HCT116 (cell line): ENCODE results near the gene CHKA. TPM values are rescaled to one million over a fixed set of nuclear protein-coding genes. Genes with fewer than 3 reads are reported as not detected.

Experiments used
- ATAC-seq: fragments of 200-7000 bp; cut with Tn5 transposase; 2 replicates; pipeline ENCODE4 v1.9.1; 2020; ENCODE audit warnings: mild to moderate bottlenecking, moderate library complexity
- BruUV-seq: library from RNA; stranded (reverse); fragments of 400-500 nt; replicated peaks from 2 replicates; lab custom pipeline; 2021; lab: Mats Ljungman, UMichigan
- CTCF ChIA-PET: fragments of 300-600 bp; sonication (Branson Sonifier 250); formaldehyde crosslinking; loops from one replicate; lab custom pipeline; 2021; ENCODE audit warnings: antibody characterized with exemption; lab: Charles Lee
- POLR2A ChIA-PET: fragments of 300-600, 350-600 bp; sonication (Branson Sonifier 250); formaldehyde crosslinking; loops from one replicate; lab custom pipeline; 2021; ENCODE audit warnings: antibody characterized with exemption; lab: Charles Lee
- RAD21 ChIA-PET, 2 experiments: fragments of 300-600 bp; sonication (Branson Sonifier 250); formaldehyde crosslinking; loops; one replicate each; lab custom pipeline; 2023; ENCODE audit warnings: low total read pairs in 2 of 2; ENCODE audit not compliant: uncharacterized antibody in 2 of 2, unreplicated experiment in 2 of 2, low non-redundant PET in 1 of 2; lab: Charles Lee
- DNase-seq: peaks from one replicate; pipeline ENCODE4 v3.0.0-alpha.2; 2010; ENCODE audit warnings: low read depth, low spot score
- H2AFZ ChIP-seq: fragments of 200-600 bp; shearing (Covaris generic), sonication (generic); 2 replicates; pipeline ENCODE4 v1.6.1; 2017; ENCODE audit warnings: low read depth, mixed run types, mixed read lengths, antibody characterized with exemption, low read length; ENCODE audit not compliant: poor library complexity, severe bottlenecking
- H3K27ac ChIP-seq: 2 replicates; pipeline ENCODE4 v1.5.1; 2012; ENCODE audit warnings: low read depth, low read length
- H3K27me3 ChIP-seq: fragments of 200-600 bp; sonication (generic); 2 replicates; pipeline ENCODE4 v1.6.1; 2016; ENCODE audit warnings: mixed run types, low read length, mixed read lengths; ENCODE audit not compliant: insufficient read depth
- H3K36me3 ChIP-seq, 2 experiments: fragments of 200-500 bp in 1 of 2; fragments of 200-600 bp in 1 of 2; sonication (Bioruptor generic) in 1 of 2; sonication (generic) in 1 of 2; 2 replicates each; pipeline versions ENCODE4 v1.5.1 to v1.6.1; 2014 to 2016; ENCODE audit warnings: low read length in 2 of 2, inconsistent platforms in 1 of 2, mixed read lengths in 1 of 2, mixed run types in 1 of 2; ENCODE audit not compliant: insufficient read depth in 2 of 2, control insufficient read depth in 1 of 2
- H3K4me1 ChIP-seq, 2 experiments: fragments of 200-600 bp in 1 of 2; sonication (generic) in 1 of 2; 2 replicates each; pipeline versions ENCODE4 v1.5.1 to v1.6.1; 2012 to 2017; ENCODE audit warnings: low read length in 2 of 2, inconsistent platforms in 1 of 2, mild to moderate bottlenecking in 1 of 2, mixed read lengths in 1 of 2, mixed run types in 1 of 2, moderate library complexity in 1 of 2; ENCODE audit not compliant: insufficient read depth in 2 of 2, control insufficient read depth in 1 of 2
- H3K4me2 ChIP-seq: fragments of 200-600 bp; sonication (generic); 2 replicates; pipeline ENCODE4 v1.6.1; 2017; ENCODE audit warnings: mixed run types, low read length, mixed read lengths
- H3K4me3 ChIP-seq, 2 experiments: fragments of 200-600 bp in 1 of 2; sonication (generic) in 1 of 2; replicated peaks in 1 of 2; 2 replicates each; pipeline ENCODE4 v1.5.1; 2011 to 2016; ENCODE audit warnings: low read length in 2 of 2, control low read depth in 1 of 2, low read depth in 1 of 2, mild to moderate bottlenecking in 1 of 2, mixed read lengths in 1 of 2, mixed run types in 1 of 2
- H3K79me2 ChIP-seq: fragments of 200-600 bp; sonication (generic); 2 replicates; pipeline ENCODE4 v1.6.1; 2017; ENCODE audit warnings: mild to moderate bottlenecking, mixed run types, low read length, moderate library complexity, mixed read lengths; ENCODE audit not compliant: insufficient read depth
- H3K9ac ChIP-seq: fragments of 200-600 bp; sonication (generic); 2 replicates; pipeline ENCODE4 v1.6.1; 2016; ENCODE audit warnings: low read length, mixed read lengths
- H3K9me2 ChIP-seq: fragments of 200-600 bp; sonication (generic), shearing (Covaris generic); 2 replicates; pipeline ENCODE4 v1.6.1; 2017; ENCODE audit warnings: mixed run types, mild to moderate bottlenecking, moderate library complexity; ENCODE audit not compliant: insufficient read depth
- H3K9me3 ChIP-seq, 2 experiments: fragments of 200-500 bp in 1 of 2; fragments of 200-600 bp in 1 of 2; sonication (Bioruptor generic) in 1 of 2; sonication (generic) in 1 of 2; 2 replicates each; pipeline ENCODE4 v1.6.1; 2014 to 2017; ENCODE audit warnings: low read length in 2 of 2, mixed read lengths in 2 of 2, inconsistent platforms in 1 of 2, low read depth in 1 of 2, mild to moderate bottlenecking in 1 of 2, mixed run types in 1 of 2, moderate library complexity in 1 of 2; ENCODE audit not compliant: control insufficient read depth in 1 of 2, insufficient read depth in 1 of 2
- H4K20me1 ChIP-seq: fragments of 200-600 bp; sonication (generic), shearing (Covaris generic); 2 replicates; pipeline ENCODE4 v1.6.1; 2017; ENCODE audit warnings: mixed run types, mild to moderate bottlenecking, moderate library complexity; ENCODE audit not compliant: insufficient read depth
- CEBPB ChIP-seq: IDR thresholded peaks from 2 replicates; pipeline ENCODE4 v1.6.1; 2012; ENCODE audit warnings: low read depth
- CTCF ChIP-seq, 3 experiments: fragments of 200-600 bp in 1 of 3; sonication (generic) in 1 of 3; IDR thresholded peaks in 2 of 3; conservative IDR thresholded peaks in 1 of 3; 2 replicates each; pipeline ENCODE4 v1.5.1; 2012 to 2017; ENCODE audit warnings: low read depth in 2 of 3, low read length in 2 of 3, antibody characterized with exemption in 1 of 3, borderline replicate concordance in 1 of 3, control low read depth in 1 of 3, mild to moderate bottlenecking in 1 of 3, mixed read lengths in 1 of 3, mixed run types in 1 of 3, moderate library complexity in 1 of 3; ENCODE audit not compliant: insufficient read depth in 1 of 3
- EGR1 ChIP-seq: IDR thresholded peaks from 2 replicates; pipeline ENCODE4 v1.6.1; 2012; ENCODE audit warnings: low read depth
- ELF1 ChIP-seq: IDR thresholded peaks from 2 replicates; pipeline ENCODE4 v1.6.1; 2012; ENCODE audit warnings: low read depth, borderline replicate concordance
- EZH2 ChIP-seq: fragments of 200-600 bp; sonication (generic); IDR thresholded peaks from 2 replicates; pipeline ENCODE4 v1.6.1; 2017; ENCODE audit warnings: antibody characterized with exemption, mixed run types
- EZH2phosphoT487 ChIP-seq: fragments of 200-600 bp; IDR thresholded peaks from 2 replicates; pipeline ENCODE4 v1.6.1; 2018; ENCODE audit warnings: antibody characterized with exemption, borderline replicate concordance
- FOSL1 ChIP-seq: IDR thresholded peaks from 2 replicates; pipeline ENCODE4 v1.6.1; 2012; ENCODE audit warnings: low read depth
- JUND ChIP-seq: IDR thresholded peaks from 2 replicates; pipeline ENCODE4 v1.6.1; 2012
- POLR2A ChIP-seq: IDR thresholded peaks from 2 replicates; pipeline ENCODE4 v1.7.0; 2011; ENCODE audit warnings: borderline replicate concordance; ENCODE audit not compliant: insufficient read depth, insufficient read length; ENCODE audit errors: extremely low read depth
- POLR2AphosphoS5 ChIP-seq: IDR thresholded peaks from 2 replicates; pipeline ENCODE4 v1.6.1; 2011; ENCODE audit warnings: mild to moderate bottlenecking, low read depth, low read length, moderate library complexity
- RAD21 ChIP-seq: IDR thresholded peaks from 2 replicates; pipeline ENCODE4 v1.6.1; 2012; ENCODE audit warnings: low read depth, mild to moderate bottlenecking
- REST ChIP-seq: IDR thresholded peaks from 2 replicates; pipeline ENCODE4 v1.6.1; 2012; ENCODE audit warnings: low read depth
- SP1 ChIP-seq: IDR thresholded peaks from 2 replicates; pipeline ENCODE4 v1.6.1; 2012; ENCODE audit warnings: low read depth
- SRF ChIP-seq: IDR thresholded peaks from 2 replicates; pipeline ENCODE4 v1.6.1; 2012; ENCODE audit warnings: low read depth
- ZFX ChIP-seq: fragments of 450-650 bp; IDR thresholded peaks from 2 replicates; pipeline ENCODE4 v1.6.1; 2017
- intact Hi-C: fragments of 100-400 bp; cut with micrococcal nuclease; formaldehyde crosslinking; loops from 2 replicates; pipeline ENCODE4 v1.10.0; 2022
- total RNA-seq: library from RNA; stranded (reverse); gene quantifications from one replicate; pipeline ENCODE4 v1.2.1, GENCODE V29; 2021; ENCODE audit not compliant: unreplicated experiment
- TF ChIP-seq, protein P1 (sequence below): IDR thresholded peaks from 2 replicates; pipeline ENCODE4 v1.6.1; 2011; ENCODE audit warnings: mild to moderate bottlenecking, low read length, moderate library complexity; ENCODE audit not compliant: insufficient replicate concordance; ENCODE audit errors: extremely low read depth
- TF ChIP-seq, protein P2 (sequence below): IDR thresholded peaks from 2 replicates; pipeline ENCODE4 v1.6.1; 2012
- TF ChIP-seq, protein P3 (sequence below): IDR thresholded peaks from 2 replicates; pipeline ENCODE4 v1.6.1; 2012

Gene CHKA
- total RNA-seq, 1 experiment from 2014 or later = 33.1 TPM

- no peak for DNase-seq
These were observed 38.5 kb upstream of the CHKA start for GRCh38 chr11:68159665-68160064.

More at GRCh38 chr11:68159665-68160064, 38.5 kb upstream of the CHKA start:
- no peaks in the 10 kb centered on the region for H3K9me2 ChIP-seq
- POLR2A ChIA-PET = no interaction called here
- RAD21 ChIA-PET = no interaction called here
- H3K4me1 ChIP-seq = peaks cover 0 to 5% of the 10 kb centered on the region in 2 experiments; a peak in 1 of 4 replicates
- CTCF ChIA-PET = no interaction called here
- no peak overlapping the region for H3K4me2 ChIP-seq
- no peaks in the 10 kb centered on the region for H3K27me3 ChIP-seq
- no peak for ATAC-seq
- intact Hi-C loops = no loop called here
- no peaks in the 10 kb centered on the region for H3K36me3 ChIP-seq
- no peaks in the 10 kb centered on the region for H4K20me1 ChIP-seq
- H3K79me2 ChIP-seq = no peaks in the 10 kb centered on the region
- H3K4me3 ChIP-seq = no peak overlapping the region
- no TSS peak for BruUV-seq
- no peak for TF ChIP-seq FOSL1
- TF ChIP-seq POLR2AphosphoS5 = no peak
- TF ChIP-seq JUND = no peak
- TF ChIP-seq EZH2phosphoT487 = no peak
- TF ChIP-seq CEBPB = no peak
- TF ChIP-seq SRF = no peak
- TF ChIP-seq, protein P1, sequence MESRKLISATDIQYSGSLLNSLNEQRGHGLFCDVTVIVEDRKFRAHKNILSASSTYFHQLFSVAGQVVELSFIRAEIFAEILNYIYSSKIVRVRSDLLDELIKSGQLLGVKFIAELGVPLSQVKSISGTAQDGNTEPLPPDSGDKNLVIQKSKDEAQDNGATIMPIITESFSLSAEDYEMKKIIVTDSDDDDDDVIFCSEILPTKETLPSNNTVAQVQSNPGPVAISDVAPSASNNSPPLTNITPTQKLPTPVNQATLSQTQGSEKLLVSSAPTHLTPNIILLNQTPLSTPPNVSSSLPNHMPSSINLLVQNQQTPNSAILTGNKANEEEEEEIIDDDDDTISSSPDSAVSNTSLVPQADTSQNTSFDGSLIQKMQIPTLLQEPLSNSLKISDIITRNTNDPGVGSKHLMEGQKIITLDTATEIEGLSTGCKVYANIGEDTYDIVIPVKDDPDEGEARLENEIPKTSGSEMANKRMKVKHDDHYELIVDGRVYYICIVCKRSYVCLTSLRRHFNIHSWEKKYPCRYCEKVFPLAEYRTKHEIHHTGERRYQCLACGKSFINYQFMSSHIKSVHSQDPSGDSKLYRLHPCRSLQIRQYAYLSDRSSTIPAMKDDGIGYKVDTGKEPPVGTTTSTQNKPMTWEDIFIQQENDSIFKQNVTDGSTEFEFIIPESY = no peak
- TF ChIP-seq ZFX = no peak
- TF ChIP-seq EZH2 = no peak
- TF ChIP-seq, protein P2, sequence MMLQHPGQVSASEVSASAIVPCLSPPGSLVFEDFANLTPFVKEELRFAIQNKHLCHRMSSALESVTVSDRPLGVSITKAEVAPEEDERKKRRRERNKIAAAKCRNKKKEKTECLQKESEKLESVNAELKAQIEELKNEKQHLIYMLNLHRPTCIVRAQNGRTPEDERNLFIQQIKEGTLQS = no peak
- TF ChIP-seq ELF1 = no peak
- no peak for TF ChIP-seq CTCF (IDR thresholded peaks at IDR 0.05 in 2 of 3, conservative IDR thresholded peaks at IDR 0.05 in 1 of 3; ENCODE audit: borderline replicate concordance in 1 of 3, insufficient read depth in 1 of 3, low read depth in 2 of 3, low read length in 2 of 3)
- no peak for TF ChIP-seq SP1
- TF ChIP-seq, protein P3, sequence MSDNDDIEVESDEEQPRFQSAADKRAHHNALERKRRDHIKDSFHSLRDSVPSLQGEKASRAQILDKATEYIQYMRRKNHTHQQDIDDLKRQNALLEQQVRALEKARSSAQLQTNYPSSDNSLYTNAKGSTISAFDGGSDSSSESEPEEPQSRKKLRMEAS = no peak
- no peak for TF ChIP-seq POLR2A
- TF ChIP-seq RAD21 = no peak
- TF ChIP-seq EGR1 = no peak
- no peak for TF ChIP-seq REST
- H3K9ac ChIP-seq = no peak overlapping the region
- no peak overlapping the region for H2AFZ ChIP-seq
- no peak overlapping the region for H3K27ac ChIP-seq
- no peaks in the 10 kb centered on the region for H3K9me3 ChIP-seq
